Activated naive CD4-positive, alpha-beta T cell treated with anti-CD3 and anti-CD28 coated beads, Interleukin-2, amount 50 U/mL, for 72 hours (primary cell): ENCODE data around the gene SLC6A11. TPM values are rescaled to one million over a fixed set of nuclear protein-coding genes. Genes with fewer than 3 reads are reported as not detected.
A peak's percentile ranks its signal among the peaks of the same experiment; 100 is the strongest.

ENCODE experiments used
- ATAC-seq, 2 donors: fragments of 150-1000 bp; cut with Tn5 transposase; 2 replicates each; pipeline ENCODE4 v1.10.0; 2021; ENCODE audit warnings: mild to moderate bottlenecking in 2 of 2, moderate library complexity in 2 of 2
- DNase-seq, 2 donors: peaks; one replicate each; pipeline ENCODE4 v3.0.0; 2021 to 2022; ENCODE audit warnings: low spot score in 2 of 2
- H3K27ac Mint-ChIP-seq, 2 donors: one replicate each; pipeline ENCODE4 v1.8.0; 2022; ENCODE audit warnings: mild to moderate bottlenecking in 2 of 2, mixed read lengths in 2 of 2
- H3K36me3 Mint-ChIP-seq, 2 donors: one replicate each; pipeline ENCODE4 v1.8.0; 2022; ENCODE audit warnings: mixed read lengths in 2 of 2
- H3K9me3 Mint-ChIP-seq, 2 donors: one replicate each; pipeline ENCODE4 v1.8.0; 2022; ENCODE audit warnings: mixed read lengths in 2 of 2
- total RNA-seq, 2 donors: library from RNA; stranded (reverse); gene quantifications; one replicate each; pipeline ENCODE4 v1.2.3, GENCODE V29; 2022

The SLC6A11 gene
- total RNA-seq: not detected

GRCh38 chr3:10816019-10816862, at the start of gene SLC6A11:
SLC6A11 (plus strand) TSS chr3:10816228; CDS start chr3:10816266, 38 bp downstream.
- H3K36me3 Mint-ChIP-seq: no peaks in the 10 kb centered on the region
- H3K27ac Mint-ChIP-seq: no peak within 1 kb of the TSS
- DNase-seq (no peak), ATAC-seq (no peak)
- H3K9me3 Mint-ChIP-seq: no peaks in the 10 kb centered on the region

- H3K36me3 Mint-ChIP-seq: no peaks in the 10 kb centered on the region
- H3K9me3 Mint-ChIP-seq: no peaks in the 10 kb centered on the region
- DNase-seq: no peak
- H3K27ac Mint-ChIP-seq: no peak overlapping the region
- no peak for ATAC-seq
These were observed 47.2 kb upstream of the SLC6A11 start for GRCh38 chr3:10768708-10769394.

- DNase-seq (no peak), ATAC-seq (no peak)
- H3K36me3 Mint-ChIP-seq: no peaks in the 10 kb centered on the region
- no peaks in the 10 kb centered on the region for H3K9me3 Mint-ChIP-seq
- no peak overlapping the region for H3K27ac Mint-ChIP-seq
These were observed 45.5 kb upstream of the SLC6A11 start for GRCh38 chr3:10770547-10770946.

- Mint-ChIP-seq H3K27ac (no peak overlapping the region), H3K36me3 (no peaks in the 10 kb centered on the region), H3K9me3 (no peaks in the 10 kb centered on the region)
- DNase-seq: no peak
- no peak for ATAC-seq
These were observed 45.0 kb upstream of the SLC6A11 start for GRCh38 chr3:10770981-10771380.

GRCh38 chr3:10771486-10772270, 44.4 kb upstream of the SLC6A11 start:
- Mint-ChIP-seq H3K36me3 (no peaks in the 10 kb centered on the region), H3K9me3 (no peaks in the 10 kb centered on the region), H3K27ac (no peak overlapping the region)
- ATAC-seq: no peak
- DNase-seq: no peak

DNA sequence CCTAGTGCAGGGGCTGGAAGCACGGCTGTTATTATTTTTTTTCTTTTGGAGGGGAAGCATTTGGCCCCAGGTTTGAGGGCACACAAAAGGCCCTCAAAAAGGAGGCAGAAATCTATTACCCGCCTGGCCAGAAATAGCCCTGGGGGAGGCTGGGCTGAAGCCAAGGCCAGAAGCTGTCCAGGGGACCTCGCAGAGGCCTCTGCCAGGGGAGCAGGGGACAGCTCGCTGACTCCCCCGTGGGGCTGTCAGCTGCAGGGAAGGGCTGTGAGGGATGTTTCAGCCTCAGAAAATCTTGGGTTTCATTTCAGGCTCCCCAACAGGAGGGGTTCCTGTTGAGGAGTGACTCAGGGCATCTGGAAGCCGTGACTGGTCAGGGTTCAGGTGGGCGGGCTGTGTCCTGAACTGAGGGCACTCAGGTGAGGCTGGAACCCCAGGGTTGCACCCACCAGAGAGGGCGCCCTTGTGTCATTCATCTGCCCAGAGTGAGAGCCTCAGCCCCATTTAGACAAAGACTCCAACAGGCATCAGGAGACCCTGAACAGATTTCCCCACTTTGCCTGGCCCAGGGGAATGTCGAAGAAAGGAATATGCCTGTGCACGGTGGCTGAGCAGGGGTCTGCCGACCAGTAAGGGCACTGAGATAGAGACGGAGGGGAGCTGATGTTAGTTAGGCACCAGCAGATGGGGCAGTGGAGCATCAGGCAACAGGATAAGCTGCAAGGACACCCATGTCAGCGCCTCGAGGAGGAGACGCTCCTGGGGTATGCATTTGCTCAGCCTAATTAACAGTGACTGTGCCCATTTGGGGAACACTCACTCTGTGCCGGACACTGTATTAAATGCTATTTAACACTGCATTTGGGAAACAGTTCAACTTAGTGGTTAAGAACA, 43.5 kb upstream of the SLC6A11 start:
- ATAC-seq (peak in 1 of 2 donors; percentile 46), DNase-seq (no peak)
- H3K36me3 Mint-ChIP-seq: no peaks in the 10 kb centered on the region
- no peaks in the 10 kb centered on the region for H3K9me3 Mint-ChIP-seq
- H3K27ac Mint-ChIP-seq: no peak overlapping the region

DNA sequence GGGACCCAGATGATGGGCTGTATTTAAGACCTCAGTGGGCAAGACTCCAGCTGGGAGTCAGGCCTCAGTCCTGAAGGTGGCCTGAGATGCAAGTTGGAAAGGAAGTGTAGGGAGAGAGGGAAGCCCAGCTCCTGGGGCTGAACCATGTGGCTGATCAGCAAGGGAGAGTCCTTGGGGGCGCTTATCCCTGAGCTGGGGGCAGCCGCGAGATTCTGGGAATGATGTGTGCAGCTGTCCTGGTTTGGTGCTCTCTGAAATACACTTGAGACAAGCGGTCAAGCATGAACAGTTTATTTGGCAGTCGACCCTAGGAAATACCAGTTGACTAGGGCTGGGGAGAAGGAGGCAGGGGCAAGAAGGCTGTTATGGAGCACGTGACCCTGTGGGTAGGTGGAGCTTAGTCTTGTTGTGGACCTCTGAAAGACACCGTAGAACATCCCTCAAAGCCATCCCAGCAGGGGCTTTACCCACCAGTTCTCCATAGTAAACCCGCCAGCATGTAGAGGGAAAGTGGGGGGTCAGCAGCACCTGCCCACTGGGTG, 41.8 kb upstream of the SLC6A11 start:
- no peak for ATAC-seq
- no peak overlapping the region for H3K27ac Mint-ChIP-seq

DNA sequence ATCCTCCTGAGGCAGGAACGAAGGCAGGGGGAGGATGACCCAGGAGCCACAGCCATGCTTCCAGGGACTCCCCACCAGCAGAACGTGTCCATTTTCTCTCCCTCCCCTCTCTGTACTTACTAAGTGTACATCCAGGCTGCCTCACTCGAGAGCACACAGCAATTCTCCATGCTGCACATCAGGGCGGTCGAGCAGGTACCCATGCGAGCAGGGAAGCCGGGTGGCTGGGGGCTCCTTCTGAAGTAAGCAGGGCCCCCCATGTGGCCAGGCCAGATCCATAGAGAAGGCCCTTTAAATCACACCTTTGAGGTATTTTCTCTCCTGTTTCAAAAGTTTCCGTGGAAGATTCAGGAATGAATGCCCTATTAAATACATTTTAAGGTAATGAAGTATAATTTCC, 41.2 kb upstream of the SLC6A11 start:
- no peaks in the 10 kb centered on the region for H3K9me3 Mint-ChIP-seq

More for the DNA sequence above, 41.8 kb upstream of the SLC6A11 start:
- Mint-ChIP-seq H3K36me3 (no peaks in the 10 kb centered on the region), H3K9me3 (no peaks in the 10 kb centered on the region)
- DNase-seq: no peak

DNA sequence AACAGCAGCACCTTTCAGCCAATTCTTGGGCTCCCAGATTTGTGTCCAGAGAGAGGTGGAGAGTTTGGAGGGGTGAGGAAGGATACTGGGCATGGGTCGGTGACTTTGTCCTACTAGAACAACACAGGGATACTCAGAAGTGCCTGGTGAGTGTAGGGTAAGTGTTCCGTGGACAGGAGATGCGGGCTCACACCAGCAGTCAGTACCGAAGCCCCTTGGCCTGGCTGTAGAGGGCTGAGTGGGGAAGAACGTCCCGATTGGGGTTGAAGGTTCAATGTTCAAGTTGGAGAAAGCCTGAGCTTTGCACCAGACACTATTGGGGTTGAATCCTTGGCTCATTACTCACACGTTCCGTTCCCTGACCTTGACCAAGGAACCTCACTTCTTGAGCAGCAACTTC, 40.8 kb upstream of the SLC6A11 start:
- no peak for DNase-seq
- H3K9me3 Mint-ChIP-seq: no peaks in the 10 kb centered on the region
- no peaks in the 10 kb centered on the region for H3K36me3 Mint-ChIP-seq
- ATAC-seq: no peak
- peak overlapping the region in 1 of 2 donors; percentile 66 for H3K27ac Mint-ChIP-seq

More for the DNA sequence above, 41.2 kb upstream of the SLC6A11 start:
- H3K36me3 Mint-ChIP-seq: no peaks in the 10 kb centered on the region
- DNase-seq (no peak), ATAC-seq (no peak)
- peak overlapping the region in 1 of 2 donors; percentile 66 for H3K27ac Mint-ChIP-seq

- DNase-seq (no peak), ATAC-seq (no peak)
- H3K27ac Mint-ChIP-seq: no peak overlapping the region
- H3K9me3 Mint-ChIP-seq: no peaks in the 10 kb centered on the region
- H3K36me3 Mint-ChIP-seq: no peaks in the 10 kb centered on the region
These were observed 40.2 kb upstream of the SLC6A11 start for GRCh38 chr3:10775828-10776227.

DNA sequence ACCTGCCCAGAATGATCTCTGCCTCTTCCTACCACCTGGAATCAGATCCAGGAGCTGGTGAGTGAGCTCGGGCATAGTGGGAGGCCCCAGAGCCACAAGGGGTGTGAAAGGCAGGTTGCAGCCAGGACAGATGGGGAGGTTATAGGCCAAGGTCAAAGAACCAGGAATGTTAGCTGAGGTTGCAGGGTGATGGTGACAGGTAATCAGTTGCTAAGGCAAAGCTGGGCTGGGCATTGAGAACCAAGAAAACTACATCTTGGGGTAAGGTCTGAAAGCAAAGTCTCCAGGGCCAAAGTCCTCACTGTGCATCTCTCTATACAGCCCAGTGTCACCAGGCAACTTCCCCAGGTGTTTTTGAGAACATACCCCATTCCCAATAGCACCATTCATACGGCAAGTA, 38.4 kb upstream of the SLC6A11 start:
- DNase-seq (no peak), ATAC-seq (no peak)
- Mint-ChIP-seq H3K27ac (no peak overlapping the region), H3K9me3 (no peaks in the 10 kb centered on the region), H3K36me3 (no peaks in the 10 kb centered on the region)

- no peak for ATAC-seq
- no peak overlapping the region for H3K27ac Mint-ChIP-seq
- no peak for DNase-seq
- H3K36me3 Mint-ChIP-seq: no peaks in the 10 kb centered on the region
- no peaks in the 10 kb centered on the region for H3K9me3 Mint-ChIP-seq
These were observed 37.3 kb upstream of the SLC6A11 start for GRCh38 chr3:10778492-10779292.

DNA sequence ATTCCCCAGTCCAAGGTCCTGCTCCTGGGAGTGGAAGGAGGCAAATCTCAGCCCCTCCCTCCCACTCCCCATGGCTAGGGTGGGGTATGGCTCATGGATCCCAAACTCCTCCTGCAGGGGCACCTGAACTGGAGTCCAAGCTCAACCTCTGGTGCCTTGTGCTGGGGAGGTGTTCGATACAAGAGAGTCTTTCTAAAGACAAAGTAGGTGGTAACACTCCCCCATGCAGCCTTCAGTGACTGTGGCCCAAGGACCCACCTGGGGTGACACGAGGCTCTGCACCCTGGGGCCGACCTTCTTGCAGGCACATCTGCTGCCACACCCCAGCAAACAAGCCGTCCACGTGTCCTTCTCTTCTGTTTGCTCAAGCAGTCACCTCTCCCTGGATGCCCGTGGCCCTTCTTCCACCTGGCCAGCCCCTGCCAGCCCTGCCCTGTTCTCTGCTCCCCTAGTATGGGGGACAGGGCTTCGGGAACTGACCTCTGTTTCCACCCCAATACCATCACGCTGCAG, 36.7 kb upstream of the SLC6A11 start:
- Mint-ChIP-seq H3K9me3 (no peaks in the 10 kb centered on the region), H3K36me3 (no peaks in the 10 kb centered on the region), H3K27ac (no peak overlapping the region)
- ATAC-seq (no peak), DNase-seq (no peak)

DNA sequence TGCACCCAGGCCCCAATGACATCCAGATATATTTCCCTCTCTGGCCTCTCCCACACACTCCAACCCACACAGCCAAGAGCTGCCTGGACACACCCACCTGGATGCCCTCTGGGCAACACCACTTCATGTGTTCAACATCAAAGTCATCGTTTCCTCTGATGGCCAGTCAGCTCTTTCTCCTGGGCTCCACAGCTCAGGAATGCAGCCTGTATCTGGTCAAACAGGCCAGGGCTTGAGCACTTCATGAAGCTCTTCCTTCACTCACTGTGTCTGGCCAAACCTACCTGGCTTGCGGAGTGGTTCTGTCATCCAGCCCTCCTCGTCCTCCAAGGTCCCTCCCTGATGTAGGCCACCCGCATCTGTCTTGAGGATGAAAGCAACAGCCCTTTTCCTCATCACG, 35.8 kb upstream of the SLC6A11 start:
- no peaks in the 10 kb centered on the region for H3K36me3 Mint-ChIP-seq
- ATAC-seq: no peak

DNA sequence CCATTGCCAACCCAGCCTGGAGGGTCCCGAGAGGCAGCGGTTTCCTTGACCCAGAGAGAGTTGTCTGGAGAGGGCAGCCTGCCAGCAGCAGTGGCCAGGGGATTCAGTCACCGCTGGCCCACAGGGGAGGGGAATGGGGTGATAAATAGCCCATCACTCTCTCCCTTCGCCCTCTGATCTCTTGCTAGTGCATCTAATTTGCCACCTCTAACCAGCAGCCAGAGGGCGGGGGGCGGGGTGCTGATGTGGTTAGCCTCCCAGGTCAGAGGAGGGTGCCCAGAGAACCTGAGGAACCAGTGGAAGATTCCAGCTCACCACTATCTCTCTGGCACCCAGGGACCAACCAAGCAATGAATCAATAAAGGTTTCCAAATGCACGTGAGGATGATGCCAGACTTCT, 35.1 kb upstream of the SLC6A11 start:
- ATAC-seq (no peak), DNase-seq (no peak)
- Mint-ChIP-seq H3K27ac (no peak overlapping the region), H3K9me3 (no peaks in the 10 kb centered on the region), H3K36me3 (no peaks in the 10 kb centered on the region)

More for the DNA sequence above, 35.8 kb upstream of the SLC6A11 start:
- H3K27ac Mint-ChIP-seq: no peak overlapping the region
- DNase-seq: no peak
- no peaks in the 10 kb centered on the region for H3K9me3 Mint-ChIP-seq
